Tibial artery (tissue), 4 donors: ENCODE data around the gene AMER3.

Source experiments
- DNase-seq, 2 donors: peaks; one replicate each; pipeline ENCODE4 v3.0.0-alpha.2; 2019
- H3K27ac ChIP-seq, 2 donors: fragments of 200-600 bp; sonication (generic) in 1 of 2; 1 replicate in 1 of 2; 2 replicates in 1 of 2; pipeline ENCODE4 v1.5.1; 2018 to 2019; ENCODE audit warnings: mild to moderate bottlenecking in 1 of 2
- H3K27me3 ChIP-seq, 2 donors: fragments of 200-600 bp; sonication (generic) in 1 of 2; one replicate each; pipeline versions ENCODE4 v1.5.1 to v1.6.0; 2016 to 2019
- H3K36me3 ChIP-seq, 3 donors: fragments of 200-600 bp; sonication (generic) in 2 of 3; one replicate each; pipeline ENCODE4 v1.5.1; 2016 to 2019; ENCODE audit warnings: mild to moderate bottlenecking in 2 of 3
- H3K4me1 ChIP-seq, 4 donors: fragments of 200-600 bp; sonication (generic) in 2 of 4; 1 replicate in 3 of 4; 2 replicates in 1 of 4; pipeline ENCODE4 v1.5.1; 2016 to 2019
- H3K4me3 ChIP-seq, 2 donors: fragments of 200-600 bp; sonication (generic) in 1 of 2; 1 replicate in 1 of 2; 2 replicates in 1 of 2; pipeline ENCODE4 v1.5.1; 2018 to 2019; ENCODE audit warnings: mild to moderate bottlenecking in 2 of 2
- H3K9me3 ChIP-seq, 3 donors: fragments of 200-600 bp; sonication (generic) in 1 of 3; one replicate each; pipeline ENCODE4 v1.5.1; 2016 to 2019
- intact Hi-C: fragments of 100-400 bp; cut with DNase I; formaldehyde crosslinking; loops from one replicate; pipeline ENCODE4 v1.15.0; 2023; ENCODE audit warnings: low total_unique reads
- TF ChIP-seq, protein P1 (sequence below), 2 experiments: fragments of 200-600 bp in 1 of 2; fragments of 450-650 bp in 1 of 2; IDR thresholded peaks; one replicate each; pipeline ENCODE4 v1.5.1; 2017 to 2019; ENCODE audit warnings: antibody characterized with exemption in 2 of 2, mild to moderate bottlenecking in 1 of 2, moderate library complexity in 1 of 2

The AMER3 gene

DNA sequence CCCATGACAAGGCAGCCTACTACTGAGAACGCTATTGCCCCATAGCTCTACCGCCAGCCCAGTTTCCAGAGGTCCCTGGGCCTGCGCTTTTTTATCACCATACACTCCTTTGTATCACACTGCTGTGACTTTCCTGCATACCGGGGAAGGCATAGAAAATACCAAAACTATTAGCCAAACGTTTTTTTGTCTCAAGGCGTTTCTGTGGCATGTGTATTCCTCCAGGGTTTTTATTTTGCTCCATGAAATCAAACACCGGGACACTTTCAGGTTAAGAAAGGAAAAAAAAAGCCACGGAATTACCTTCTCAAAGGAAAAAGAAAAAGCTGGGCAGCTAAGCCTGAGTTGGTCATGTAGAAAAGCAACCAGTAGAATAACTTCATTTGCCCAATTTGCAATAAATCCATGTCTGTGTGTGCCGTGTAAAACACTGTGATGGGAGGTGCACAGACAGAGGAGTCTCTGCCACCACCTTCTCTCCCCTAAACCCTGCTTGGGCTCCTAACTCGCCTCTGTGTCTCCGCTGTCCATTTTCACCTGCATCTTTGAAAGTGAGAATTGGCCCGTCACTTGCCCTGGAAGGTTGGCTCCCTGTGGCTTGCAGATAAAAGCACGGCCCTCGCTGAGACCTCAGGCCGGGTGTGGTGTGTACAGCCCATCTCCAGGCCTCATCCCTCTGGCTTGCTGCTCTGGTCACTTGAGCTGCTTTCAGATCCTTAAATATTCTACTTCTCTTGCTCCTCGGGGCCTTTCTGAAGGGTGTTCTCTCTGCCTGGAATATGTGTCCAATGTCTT lies 1.7 kb downstream of the AMER3 start:
- Histone ChIP-seq H3K4me3 (no peak overlapping the region), H3K27me3 (peaks cover 0 to 60% of the 10 kb centered on the region in 2 donors), H3K36me3 (no peaks in the 10 kb centered on the region), H3K27ac (no peak overlapping the region), H3K4me1 (peaks cover 0 to 13% (median 3%) of the 10 kb centered on the region in 4 donors), H3K9me3 (no peaks in the 10 kb centered on the region)
- intact Hi-C loops = no loop called here
- DNase-seq = no peak
- TF ChIP-seq, protein P1, sequence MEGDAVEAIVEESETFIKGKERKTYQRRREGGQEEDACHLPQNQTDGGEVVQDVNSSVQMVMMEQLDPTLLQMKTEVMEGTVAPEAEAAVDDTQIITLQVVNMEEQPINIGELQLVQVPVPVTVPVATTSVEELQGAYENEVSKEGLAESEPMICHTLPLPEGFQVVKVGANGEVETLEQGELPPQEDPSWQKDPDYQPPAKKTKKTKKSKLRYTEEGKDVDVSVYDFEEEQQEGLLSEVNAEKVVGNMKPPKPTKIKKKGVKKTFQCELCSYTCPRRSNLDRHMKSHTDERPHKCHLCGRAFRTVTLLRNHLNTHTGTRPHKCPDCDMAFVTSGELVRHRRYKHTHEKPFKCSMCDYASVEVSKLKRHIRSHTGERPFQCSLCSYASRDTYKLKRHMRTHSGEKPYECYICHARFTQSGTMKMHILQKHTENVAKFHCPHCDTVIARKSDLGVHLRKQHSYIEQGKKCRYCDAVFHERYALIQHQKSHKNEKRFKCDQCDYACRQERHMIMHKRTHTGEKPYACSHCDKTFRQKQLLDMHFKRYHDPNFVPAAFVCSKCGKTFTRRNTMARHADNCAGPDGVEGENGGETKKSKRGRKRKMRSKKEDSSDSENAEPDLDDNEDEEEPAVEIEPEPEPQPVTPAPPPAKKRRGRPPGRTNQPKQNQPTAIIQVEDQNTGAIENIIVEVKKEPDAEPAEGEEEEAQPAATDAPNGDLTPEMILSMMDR (IDR thresholded peaks at IDR 0.05) = no peak

DNA sequence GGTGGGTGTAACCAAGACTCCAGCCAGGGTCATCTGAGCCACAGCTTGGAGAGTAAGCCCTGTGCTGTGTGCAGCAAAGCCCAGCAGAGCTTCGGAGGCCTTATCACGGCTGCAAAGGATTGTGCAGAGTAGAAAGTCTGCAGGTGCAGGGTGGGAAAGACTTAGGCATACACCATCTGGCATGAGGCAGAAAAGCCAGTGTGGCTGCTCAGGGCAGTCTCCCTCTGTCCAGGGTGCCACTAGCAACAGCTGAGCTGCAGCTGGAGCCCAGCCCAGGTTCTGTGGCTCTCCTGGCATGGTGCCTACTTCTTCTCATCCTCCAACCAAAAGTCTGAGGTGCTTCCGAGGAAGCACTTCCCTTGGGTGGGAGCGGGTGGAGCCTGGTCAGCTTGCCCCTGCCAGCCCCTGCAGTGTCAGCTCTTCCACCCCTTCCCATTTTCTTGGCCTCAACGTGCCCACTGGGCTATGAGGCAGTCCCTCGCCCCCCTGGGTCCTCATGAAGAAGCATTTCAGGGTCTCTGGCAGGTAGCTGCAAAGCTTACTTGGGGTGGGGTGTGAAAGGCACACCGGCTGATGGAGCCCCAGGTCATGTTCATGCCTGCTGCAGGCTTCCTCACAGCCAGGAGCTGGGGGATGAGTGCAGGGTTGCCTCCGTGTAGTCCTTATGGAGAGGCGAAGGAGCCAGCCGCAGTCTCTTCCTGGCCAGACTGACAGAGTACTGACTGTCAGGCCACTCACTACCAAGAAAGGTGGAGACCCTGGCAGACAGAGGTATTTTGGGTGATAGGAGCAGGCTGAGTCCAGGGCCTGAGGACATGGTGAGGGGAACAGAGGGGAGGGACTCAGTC lies 4.8 kb downstream of the AMER3 start:
- TF ChIP-seq, protein P1 (IDR thresholded peaks at IDR 0.05) = no peak
- no peak overlapping the region for H3K27ac ChIP-seq
- DNase-seq = no peak

DNA sequence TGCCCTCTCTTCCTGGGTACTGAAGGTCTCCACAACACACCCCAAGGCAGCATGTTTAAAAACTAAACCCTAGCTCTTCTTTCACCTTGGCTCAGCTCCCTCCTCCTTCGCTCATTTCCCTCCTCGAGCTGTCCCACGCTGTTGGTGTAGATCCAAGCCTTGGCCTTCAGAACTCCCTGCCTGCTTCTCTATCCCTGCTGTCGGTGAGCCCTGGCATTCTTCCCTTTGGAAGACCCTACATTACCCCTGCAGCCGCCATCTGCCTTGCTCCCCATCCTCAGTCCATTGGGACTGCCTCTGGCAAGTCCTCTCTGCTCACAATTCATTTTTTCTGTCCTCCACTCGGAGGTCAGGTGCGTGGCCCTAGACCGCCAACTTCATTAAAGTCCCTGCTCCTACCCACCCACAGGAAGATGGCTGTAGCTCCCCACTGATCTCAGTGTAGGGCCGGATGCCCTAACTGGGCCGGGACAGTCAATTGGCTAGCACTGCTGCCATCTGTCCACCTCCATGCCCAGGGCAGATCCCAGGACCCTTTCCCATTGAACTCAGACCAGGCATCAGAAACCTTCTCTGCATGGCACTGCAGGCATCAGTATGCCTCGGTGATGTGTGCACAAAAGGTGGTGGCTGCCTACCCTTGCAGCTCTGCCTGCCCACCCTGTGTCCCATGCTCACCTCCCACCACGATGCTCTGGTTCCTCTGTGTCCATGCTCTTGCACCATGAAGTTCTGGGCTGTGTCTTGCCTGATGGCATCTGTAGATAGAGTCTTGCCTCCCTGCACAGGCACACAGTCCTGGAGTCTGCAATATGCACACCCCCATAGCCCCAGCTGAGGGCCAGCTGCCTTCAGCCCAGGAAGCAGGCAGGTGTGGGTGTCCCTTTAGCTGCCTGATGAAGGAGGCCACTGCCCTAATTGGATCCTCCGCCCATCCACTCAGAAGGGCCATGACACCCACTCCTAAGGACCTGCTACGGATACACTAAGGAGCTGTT lies 5.7 kb downstream of the AMER3 start:
- H3K9me3 ChIP-seq = no peaks in the 10 kb centered on the region
- peaks cover 0 to 62% of the 10 kb centered on the region in 2 donors for H3K27me3 ChIP-seq
- H3K36me3 ChIP-seq = no peaks in the 10 kb centered on the region
- peaks cover 0 to 6% (median 0%) of the 10 kb centered on the region in 4 donors for H3K4me1 ChIP-seq
- no peak overlapping the region for H3K27ac ChIP-seq
- TF ChIP-seq, protein P1 (IDR thresholded peaks at IDR 0.05) = no peak
- H3K4me3 ChIP-seq = no peak overlapping the region
- no peak for DNase-seq
- intact Hi-C loops = no loop called here

More for the DNA sequence above, 4.8 kb downstream of the AMER3 start:
- H3K4me1 ChIP-seq = peaks cover 0 to 13% (median 3%) of the 10 kb centered on the region in 4 donors
- H3K36me3 ChIP-seq = no peaks in the 10 kb centered on the region
- H3K27me3 ChIP-seq = peaks cover 0 to 69% of the 10 kb centered on the region in 2 donors
- H3K9me3 ChIP-seq = no peaks in the 10 kb centered on the region
- H3K4me3 ChIP-seq = no peak overlapping the region
- intact Hi-C loops = no loop called here

DNA sequence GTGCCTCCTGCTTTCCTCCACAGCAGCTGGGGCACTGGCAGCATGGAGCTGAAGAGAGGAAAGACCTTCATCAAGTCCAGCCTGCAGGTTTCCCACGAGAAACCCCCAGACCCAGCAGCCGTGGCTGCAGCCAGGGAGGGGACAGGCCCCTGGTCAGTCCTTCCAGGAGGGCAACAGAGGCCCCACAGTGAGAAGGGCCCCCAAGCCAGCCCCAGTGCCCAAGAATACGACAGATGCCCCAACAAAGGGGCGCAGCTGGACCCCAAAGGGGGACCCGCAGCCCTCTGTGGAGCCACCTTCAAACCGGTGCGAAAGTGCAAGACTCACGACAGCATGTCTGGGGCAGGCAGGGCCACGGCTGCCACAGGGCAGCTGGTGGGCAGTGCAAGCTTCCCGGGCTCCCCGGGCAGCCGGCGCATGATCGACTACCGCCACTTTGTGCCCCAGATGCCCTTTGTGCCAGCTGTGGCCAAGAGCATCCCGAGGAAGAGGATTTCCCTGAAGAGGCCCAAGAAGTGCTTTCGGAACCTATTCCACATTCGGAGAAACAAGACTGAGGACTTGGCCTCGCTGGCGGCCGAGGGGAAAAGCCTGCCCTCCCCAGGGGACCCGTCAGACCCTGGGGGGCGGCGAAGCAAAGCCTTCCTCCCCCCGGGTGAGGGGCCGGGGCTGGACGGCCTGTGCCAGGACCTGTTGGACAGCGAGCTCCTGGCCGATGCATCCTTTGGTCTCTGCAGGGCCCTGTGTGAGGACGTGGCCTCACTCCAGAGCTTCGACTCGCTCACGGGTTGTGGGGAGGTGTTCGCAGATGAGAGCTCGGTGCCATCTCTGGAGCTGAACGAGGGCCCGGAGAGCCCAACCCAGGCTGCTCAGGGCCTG lies 6.9 kb downstream of the AMER3 start:
- Histone ChIP-seq H3K9me3 (no peaks in the 10 kb centered on the region), H3K36me3 (no peaks in the 10 kb centered on the region), H3K4me1 (no peaks in the 10 kb centered on the region), H3K4me3 (no peak overlapping the region), H3K27me3 (peaks cover 0 to 53% of the 10 kb centered on the region in 2 donors), H3K27ac (no peak overlapping the region)
- intact Hi-C loops = no loop called here
- TF ChIP-seq, protein P1 (IDR thresholded peaks at IDR 0.05) = no peak
- no peak for DNase-seq
